ENCODE measurements around the gene SERP2.

The SERP2 gene

GRCh38 chr13:44425041-44425814 is 51.6 kb downstream of the SERP2 start:
- no peak for TF ChIP-seq CTCF (IDR thresholded peaks at IDR 0.05)

DNA sequence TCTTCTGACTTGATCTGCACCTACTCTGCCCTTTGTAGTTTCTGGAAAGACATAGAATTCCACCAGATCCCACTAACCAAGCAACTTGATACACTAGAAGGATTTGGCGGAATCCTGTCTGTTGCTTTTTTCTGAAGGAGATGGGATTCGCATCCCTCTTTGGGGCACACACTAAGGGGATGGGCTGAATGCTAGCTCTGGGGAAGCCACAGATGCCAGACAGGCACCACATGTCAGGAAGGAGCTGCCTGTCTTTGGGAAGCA is 52.1 kb downstream of the SERP2 start:
- no peak for TF ChIP-seq CTCF (IDR thresholded peaks at IDR 0.05)

DNA sequence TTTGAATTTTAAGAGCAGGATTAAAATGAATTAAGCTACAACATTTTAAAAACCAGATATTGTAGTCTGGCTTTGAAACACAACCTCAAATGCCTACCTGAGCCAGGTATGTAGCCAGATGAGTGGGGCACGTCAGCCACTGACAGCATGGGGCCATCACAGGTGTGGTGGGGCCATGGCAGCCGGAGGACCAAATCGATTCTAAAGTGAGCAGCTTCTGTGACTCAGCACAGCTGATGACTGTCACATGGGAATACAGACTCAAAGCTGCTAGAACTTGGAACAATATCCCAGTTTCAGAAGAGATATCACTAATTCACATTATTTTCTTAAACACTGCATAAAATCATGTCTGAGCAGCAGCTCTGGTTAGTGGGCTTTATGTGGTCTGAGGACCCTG is 52.8 kb downstream of the SERP2 start:
- no peak for TF ChIP-seq CTCF (IDR thresholded peaks at IDR 0.05)

DNA sequence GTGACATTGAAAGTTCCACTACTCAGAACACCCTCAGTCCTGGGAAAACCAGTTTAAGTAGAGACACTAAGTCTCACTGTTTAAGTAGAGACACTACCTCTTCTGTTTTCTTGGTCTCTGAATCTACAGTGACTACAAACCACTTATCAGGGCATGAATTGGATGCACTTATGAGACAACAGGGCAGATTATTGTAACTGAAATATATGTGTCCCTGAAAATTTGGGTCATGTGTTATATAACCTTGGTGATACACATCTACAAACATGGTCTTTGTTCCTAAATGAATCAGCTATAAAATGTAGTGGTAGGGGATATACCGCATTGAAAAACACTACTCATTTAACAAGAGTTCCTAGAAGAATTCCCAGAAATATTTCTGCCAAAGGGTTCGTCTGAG is 55.7 kb downstream of the SERP2 start:
- no peak for TF ChIP-seq CTCF (IDR thresholded peaks at IDR 0.05)

DNA sequence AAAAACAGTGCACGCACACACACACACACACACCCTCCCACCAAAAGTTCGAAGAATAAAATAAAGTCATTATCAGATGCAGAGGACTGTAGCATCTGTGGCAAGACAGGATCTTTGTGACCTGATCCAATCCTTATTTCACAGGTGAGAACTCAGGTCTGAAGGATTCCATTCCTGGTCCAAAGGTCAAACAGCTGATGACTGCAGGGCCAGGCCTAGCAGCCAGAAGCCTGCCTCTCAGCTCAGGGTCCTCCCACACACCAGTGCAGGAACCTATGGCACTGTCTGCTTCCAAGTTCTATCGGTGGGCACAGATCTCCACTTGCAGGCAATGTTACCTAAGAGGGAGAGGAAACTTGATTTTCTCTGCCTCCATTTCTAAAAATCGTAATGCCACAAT is 57.5 kb downstream of the SERP2 start:
- no peak for TF ChIP-seq CTCF (IDR thresholded peaks at IDR 0.05)

GRCh38 chr13:44432650-44433049 is 59.0 kb downstream of the SERP2 start:
- no peak for TF ChIP-seq CTCF (IDR thresholded peaks at IDR 0.05)

DNA sequence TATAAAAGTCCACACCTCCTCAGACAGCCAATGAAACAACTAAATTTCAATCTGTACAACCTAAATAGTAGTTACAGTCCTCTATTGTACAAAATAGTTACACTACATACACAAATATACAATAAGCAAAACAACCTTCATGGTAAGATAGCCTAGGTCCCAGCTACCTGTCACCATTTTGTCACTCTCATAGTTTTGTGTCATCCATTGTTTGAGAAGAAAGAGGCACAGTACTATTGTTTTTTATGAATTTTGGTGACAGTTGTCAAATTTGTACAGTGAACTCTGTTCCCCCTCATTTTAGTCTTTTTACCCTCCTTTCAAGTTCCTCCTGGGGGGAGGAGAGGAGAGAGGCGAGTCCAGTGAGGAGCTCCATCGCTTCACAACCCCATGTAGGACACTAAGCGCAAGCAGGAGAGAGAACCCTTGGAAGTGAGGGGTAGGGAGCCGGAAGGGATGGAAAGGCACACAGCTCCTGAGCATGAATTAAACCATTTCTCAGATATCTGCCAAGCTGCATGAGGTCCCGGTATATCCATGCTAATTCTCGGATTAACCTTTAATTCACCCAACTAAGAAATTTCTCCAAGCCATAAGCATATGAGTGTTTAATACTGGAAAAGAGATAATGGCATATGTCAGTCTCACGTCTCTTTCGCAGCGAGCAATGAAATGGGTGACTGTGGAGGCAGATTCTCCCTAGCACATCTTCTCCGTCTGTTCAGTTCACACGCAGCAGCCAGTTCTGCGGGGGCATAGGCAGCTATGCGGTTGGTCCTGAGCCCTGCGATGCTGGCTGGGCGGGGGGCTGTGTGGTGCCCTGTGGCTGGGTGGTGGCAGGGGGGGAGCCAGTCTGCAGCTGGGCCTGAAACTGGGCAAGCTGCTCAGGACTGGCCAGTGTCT is 60.5 kb downstream of the SERP2 start:
- no peak for TF ChIP-seq CTCF (IDR thresholded peaks at IDR 0.05)

Measured in LNCAP (cell line).